HEK293T (cell line): ENCODE data around the gene MPV17L.

Experiments
- ARNT ChIP-seq: fragments of 450-650 bp; IDR thresholded peaks from 2 replicates; pipeline ENCODE4 v1.6.1; 2017; ENCODE audit warnings: mild to moderate bottlenecking
- BHLHE40 ChIP-seq: fragments of 450-650 bp; IDR thresholded peaks from 2 replicates; pipeline ENCODE4 v1.6.1; 2016; ENCODE audit warnings: mild to moderate bottlenecking, moderate library complexity, borderline replicate concordance
- HDGF ChIP-seq: fragments of 450-650 bp; IDR thresholded peaks from 2 replicates; pipeline ENCODE4 v1.6.1; 2017; ENCODE audit warnings: antibody characterized with exemption, borderline replicate concordance
- PKNOX1 ChIP-seq: fragments of 450-650 bp; IDR thresholded peaks from 2 replicates; pipeline ENCODE4 v1.6.1; 2016

- TF ChIP-seq ARNT (no peak), BHLHE40 (no peak), HDGF (no peak), PKNOX1 (no peak)
Observed at GRCh38 chr16:15444264-15444663, 48.7 kb downstream of the MPV17L start.
